Measurements from ENCODE around the gene APBB3. TPM values are rescaled to one million over a fixed set of nuclear protein-coding genes. Genes with fewer than 3 reads are reported as not detected.
"Not testable (repeated sequence)": the region's sequence is repeated elsewhere in the genome, so short reads cannot be mapped to it uniquely, and the experiment has no call there.

APBB3 gene
- total RNA-seq, 3 donors from 2014 or later (not counting 1 experiment from before 2014, with no cell fraction given) = 44.0 to 44.9 (median 44.4) TPM

GRCh38 chr5:140608722-140609121 is 44.3 kb upstream of the APBB3 start:
- Mint-ChIP-seq H3K4me1 (peaks cover 4 to 9% of the 10 kb centered on the region in 2 donors), H3K36me3 (no peaks in the 10 kb centered on the region), H3K27me3 (ENCODE audit: low read depth in 2 of 2) (peaks cover 10 to 26% of the 10 kb centered on the region in 2 donors), H3K9me3 (no peaks in the 10 kb centered on the region), H3K4me3 (no peak overlapping the region), H3K27ac (no peak overlapping the region)
- no peak for TF ChIP-seq CTCF (IDR thresholded peaks at IDR 0.05)
- H3K4me3 ChIP-seq (ENCODE audit: low read length) = no peak overlapping the region
- H3K27ac ChIP-seq (ENCODE audit: low read length) = no peak overlapping the region
- DNase-seq = no peak
- no peaks in the 10 kb centered on the region for H3K9me3 ChIP-seq (ENCODE audit: control insufficient read depth, insufficient read depth, low read length)
- H3K27me3 ChIP-seq (ENCODE audit: control insufficient read depth, insufficient read depth, low read length) = no peaks in the 10 kb centered on the region
- intact Hi-C loops (cut with micrococcal nuclease) = no loop called here
- H3K36me3 ChIP-seq (ENCODE audit: control insufficient read depth, insufficient read depth, low read length) = no peaks in the 10 kb centered on the region
- ATAC-seq = no peak
- H3K4me1 ChIP-seq (ENCODE audit: control insufficient read depth, insufficient read depth, low read length) = peaks cover 5% of the 10 kb centered on the region

DNA sequence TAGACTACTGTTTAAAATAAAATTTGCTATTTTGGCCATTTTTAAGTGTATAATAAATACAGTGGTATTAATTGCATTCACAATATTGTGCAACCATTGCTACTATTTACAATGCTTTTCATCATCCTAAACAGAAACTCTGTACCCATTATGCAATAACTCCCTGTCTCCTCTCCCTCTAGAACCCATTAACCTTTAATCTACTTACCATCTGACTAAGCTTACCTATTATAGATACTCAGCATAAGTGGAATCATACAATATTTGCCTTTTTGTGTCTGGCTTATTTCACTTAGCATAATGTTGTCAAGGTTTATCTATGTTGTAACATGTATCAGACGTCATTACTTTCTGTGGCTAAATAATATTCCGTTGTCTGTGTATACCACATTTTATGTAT is 42.6 kb upstream of the APBB3 start:
- Mint-ChIP-seq H3K27me3 (ENCODE audit: low read depth in 2 of 2) (peaks cover 4 to 17% of the 10 kb centered on the region in 2 donors), H3K4me1 (peaks cover 0 to 8% of the 10 kb centered on the region in 2 donors), H3K36me3 (no peaks in the 10 kb centered on the region), H3K4me3 (no peak overlapping the region), H3K9me3 (no peaks in the 10 kb centered on the region), H3K27ac (no peak overlapping the region)
- no peak for ATAC-seq
- no peaks in the 10 kb centered on the region for H3K9me3 ChIP-seq (ENCODE audit: control insufficient read depth, insufficient read depth, low read length)
- 100% methylated on average over 1 of the region's 2 CpGs for WGBS (ENCODE audit: insufficient coverage)
- intact Hi-C loops (cut with micrococcal nuclease) = no loop called here
- peaks cover 5% of the 10 kb centered on the region for H3K4me1 ChIP-seq (ENCODE audit: control insufficient read depth, insufficient read depth, low read length)
- H3K27me3 ChIP-seq (ENCODE audit: control insufficient read depth, insufficient read depth, low read length) = no peaks in the 10 kb centered on the region
- H3K27ac ChIP-seq (ENCODE audit: low read length) = no peak overlapping the region
- H3K36me3 ChIP-seq (ENCODE audit: control insufficient read depth, insufficient read depth, low read length) = no peaks in the 10 kb centered on the region
- no peak overlapping the region for H3K4me3 ChIP-seq (ENCODE audit: low read length)
- TF ChIP-seq CTCF (IDR thresholded peaks at IDR 0.05) = no peak
- DNase-seq = no peak

DNA sequence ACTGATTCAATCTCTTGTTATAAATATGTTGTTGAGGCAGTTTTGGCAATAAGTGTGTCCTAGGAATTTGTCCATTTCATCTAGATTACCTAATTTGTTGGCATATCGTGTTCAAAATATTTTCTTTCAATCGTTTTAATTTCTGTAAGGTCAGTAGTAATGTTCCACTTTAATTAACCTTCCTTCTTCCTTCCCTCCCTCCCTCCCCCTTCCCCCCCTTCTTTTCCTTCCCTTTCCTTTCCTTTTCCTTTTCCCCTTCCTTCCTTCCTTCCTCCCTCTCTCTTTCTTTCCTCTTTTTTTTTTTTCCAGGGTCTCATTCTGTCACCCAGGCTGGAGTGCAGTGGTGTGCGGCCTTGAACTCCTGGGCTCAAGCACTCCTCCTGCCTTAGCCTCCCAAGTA is 41.5 kb upstream of the APBB3 start:
- 95% methylated on average over 3 of the region's 3 CpGs for WGBS (ENCODE audit: insufficient coverage)
- ATAC-seq (no peak), DNase-seq (no peak)
- no peaks in the 10 kb centered on the region for H3K27me3 ChIP-seq (ENCODE audit: control insufficient read depth, insufficient read depth, low read length)
- peaks cover 0 to 5% of the 10 kb centered on the region in 2 donors for H3K27me3 Mint-ChIP-seq (ENCODE audit: low read depth in 2 of 2)
- no peaks in the 10 kb centered on the region for H3K36me3 ChIP-seq (ENCODE audit: control insufficient read depth, insufficient read depth, low read length)
- no peak overlapping the region for H3K27ac ChIP-seq (ENCODE audit: low read length)
- peaks cover 5% of the 10 kb centered on the region for H3K4me1 ChIP-seq (ENCODE audit: control insufficient read depth, insufficient read depth, low read length)
- intact Hi-C loops (cut with micrococcal nuclease) = no loop called here
- TF ChIP-seq CTCF (IDR thresholded peaks at IDR 0.05) = no peak
- H3K27ac Mint-ChIP-seq = no peak overlapping the region
- no peaks in the 10 kb centered on the region for H3K9me3 Mint-ChIP-seq
- no peaks in the 10 kb centered on the region for H3K9me3 ChIP-seq (ENCODE audit: control insufficient read depth, insufficient read depth, low read length)
- no peaks in the 10 kb centered on the region for H3K4me1 Mint-ChIP-seq
- no peak overlapping the region for H3K4me3 ChIP-seq (ENCODE audit: low read length)
- no peak overlapping the region for H3K4me3 Mint-ChIP-seq
- no peaks in the 10 kb centered on the region for H3K36me3 Mint-ChIP-seq

DNA sequence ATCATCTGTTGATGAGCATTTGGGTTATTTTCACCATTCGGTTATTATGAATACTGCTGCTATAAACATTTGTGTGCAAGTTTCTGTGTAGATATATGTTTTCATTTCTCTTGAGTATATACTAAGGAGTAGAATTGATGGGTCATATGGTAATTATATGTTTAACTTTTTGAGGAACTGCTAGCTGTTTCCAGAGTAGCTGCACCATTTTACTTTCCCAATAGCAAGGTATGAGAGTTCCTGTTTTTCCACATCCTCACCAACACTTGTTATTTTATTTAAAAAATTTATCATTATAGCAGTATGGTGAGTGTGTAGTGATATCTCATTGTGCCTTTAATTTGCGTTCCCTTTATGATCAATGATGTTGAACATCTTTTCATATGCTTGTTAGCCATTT is 39.3 kb upstream of the APBB3 start:
- ATAC-seq (no peak), DNase-seq (no peak)
- TF ChIP-seq CTCF (IDR thresholded peaks at IDR 0.05) = no peak
- H3K27ac Mint-ChIP-seq = no peak overlapping the region
- Histone ChIP-seq H3K4me1 (ENCODE audit: control insufficient read depth, insufficient read depth, low read length) (no peaks in the 10 kb centered on the region), H3K4me3 (ENCODE audit: low read length) (no peak overlapping the region), H3K36me3 (ENCODE audit: control insufficient read depth, insufficient read depth, low read length) (no peaks in the 10 kb centered on the region), H3K27ac (ENCODE audit: low read length) (no peak overlapping the region), H3K9me3 (ENCODE audit: control insufficient read depth, insufficient read depth, low read length) (no peaks in the 10 kb centered on the region), H3K27me3 (ENCODE audit: control insufficient read depth, insufficient read depth, low read length) (no peaks in the 10 kb centered on the region)
- H3K4me3 Mint-ChIP-seq = no peak overlapping the region
- no peaks in the 10 kb centered on the region for H3K9me3 Mint-ChIP-seq
- H3K4me1 Mint-ChIP-seq = no peaks in the 10 kb centered on the region
- 88% methylated on average over 1 of the region's 2 CpGs for WGBS (ENCODE audit: insufficient coverage)
- peaks cover 0 to 2% of the 10 kb centered on the region in 2 donors for H3K27me3 Mint-ChIP-seq (ENCODE audit: low read depth in 2 of 2)
- H3K36me3 Mint-ChIP-seq = no peaks in the 10 kb centered on the region
- intact Hi-C loops (cut with micrococcal nuclease) = no loop called here

DNA sequence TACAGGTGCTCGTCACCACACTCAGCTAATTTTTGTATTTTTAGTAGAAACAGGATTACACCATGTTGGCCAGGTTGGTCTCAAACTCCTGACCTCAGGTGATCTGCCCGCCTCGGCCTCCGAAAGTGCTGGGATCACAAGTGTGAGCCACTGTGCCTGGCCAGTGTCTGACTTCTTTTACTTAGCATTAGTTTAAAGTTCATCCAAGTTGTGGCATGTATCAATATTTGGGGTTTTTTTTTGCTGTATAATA is 39.0 kb upstream of the APBB3 start:
- H3K27me3 Mint-ChIP-seq (ENCODE audit: low read depth in 2 of 2); H3K4me3 Mint-ChIP-seq; intact Hi-C loops (cut with micrococcal nuclease); H3K9me3 ChIP-seq (ENCODE audit: control insufficient read depth, insufficient read depth, low read length); DNase-seq; H3K27ac Mint-ChIP-seq; H3K27me3 ChIP-seq (ENCODE audit: control insufficient read depth, insufficient read depth, low read length); ATAC-seq; H3K36me3 Mint-ChIP-seq; H3K4me1 Mint-ChIP-seq; H3K4me1 ChIP-seq (ENCODE audit: control insufficient read depth, insufficient read depth, low read length); H3K9me3 Mint-ChIP-seq; H3K4me3 ChIP-seq (ENCODE audit: low read length); H3K36me3 ChIP-seq (ENCODE audit: control insufficient read depth, insufficient read depth, low read length); H3K27ac ChIP-seq (ENCODE audit: low read length): not testable (repeated sequence)
- WGBS (ENCODE audit: insufficient coverage) = 100% methylated on average over 4 of the region's 4 CpGs
